Upper lobe of right lung (tissue), 1 donor: Measurements from ENCODE around the gene IFT80. TPM values are rescaled to one million over a fixed set of nuclear protein-coding genes. Genes with fewer than 3 reads are reported as not detected.
"Not testable (repeated sequence)": the region's sequence is repeated elsewhere in the genome, so short reads cannot be mapped to it uniquely, and the experiment has no call there.

Experiments
- ATAC-seq: fragments of 200-7000 bp; cut with Tn5 transposase; one replicate; pipeline ENCODE4 v1.9.1; 2020; ENCODE audit warnings: mild to moderate bottlenecking, moderate library complexity
- DNase-seq: peaks from one replicate; pipeline ENCODE4 v3.0.0-alpha.2; 2020
- H3K27ac ChIP-seq: fragments of 200-600 bp; one replicate; pipeline ENCODE4 v1.8.0; 2022
- H3K27me3 ChIP-seq: fragments of 200-600 bp; one replicate; pipeline ENCODE4 v1.8.0; 2022; ENCODE audit warnings: mild to moderate bottlenecking
- H3K36me3 ChIP-seq: fragments of 200-600 bp; one replicate; pipeline ENCODE4 v1.8.0; 2022
- H3K4me1 ChIP-seq: fragments of 200-600 bp; one replicate; pipeline ENCODE4 v1.8.0; 2022
- H3K4me3 ChIP-seq: fragments of 200-600 bp; one replicate; pipeline ENCODE4 v1.8.0; 2022; ENCODE audit warnings: mild to moderate bottlenecking
- H3K9me3 ChIP-seq: fragments of 200-600 bp; one replicate; pipeline ENCODE4 v1.8.0; 2022
- intact Hi-C: fragments of 100-400 bp; cut with DNase I; formaldehyde crosslinking; loops from one replicate; pipeline ENCODE4 v1.11.0; 2022
- total RNA-seq: library from RNA; stranded (reverse); fragmentation: NEBNext Ultra II Directional; extraction: Animal tissue kit (Norgen Biotek cat#: 25700); gene quantifications from one replicate; pipeline ENCODE4 v1.2.1, GENCODE V29; 2021
- TF ChIP-seq, protein P1 (sequence below): fragments of 200-600 bp; IDR thresholded peaks from one replicate; pipeline ENCODE4 v1.8.0; 2022; ENCODE audit warnings: antibody characterized with exemption
- donor health status: DM: no; HTN: yes; CAD: no; lungs with severe emphysema.

IFT80 gene
- total RNA-seq, 1 donor from 2014 or later, result 37.1 TPM

DNA sequence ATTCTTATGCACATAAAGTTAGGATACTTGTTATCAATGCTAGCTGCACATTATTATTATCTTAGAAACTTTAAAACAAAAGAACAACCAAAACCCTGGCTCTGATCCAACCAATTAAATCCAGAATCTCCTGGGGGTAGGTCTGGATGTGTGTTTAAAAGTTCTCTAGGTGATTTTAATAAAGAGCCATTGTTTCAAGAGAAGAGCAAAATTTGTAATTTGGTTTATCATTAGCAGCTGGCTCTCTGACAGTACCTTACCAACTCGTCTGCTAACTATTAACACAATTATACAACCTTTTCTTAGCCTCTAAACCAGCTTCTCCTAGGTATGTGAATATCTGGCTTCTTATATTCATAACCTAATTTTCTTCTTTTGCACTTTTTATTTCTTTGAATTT, 68.9 kb downstream of the IFT80 start:
- intact Hi-C loops, result no loop called here
- TF ChIP-seq, protein P1, sequence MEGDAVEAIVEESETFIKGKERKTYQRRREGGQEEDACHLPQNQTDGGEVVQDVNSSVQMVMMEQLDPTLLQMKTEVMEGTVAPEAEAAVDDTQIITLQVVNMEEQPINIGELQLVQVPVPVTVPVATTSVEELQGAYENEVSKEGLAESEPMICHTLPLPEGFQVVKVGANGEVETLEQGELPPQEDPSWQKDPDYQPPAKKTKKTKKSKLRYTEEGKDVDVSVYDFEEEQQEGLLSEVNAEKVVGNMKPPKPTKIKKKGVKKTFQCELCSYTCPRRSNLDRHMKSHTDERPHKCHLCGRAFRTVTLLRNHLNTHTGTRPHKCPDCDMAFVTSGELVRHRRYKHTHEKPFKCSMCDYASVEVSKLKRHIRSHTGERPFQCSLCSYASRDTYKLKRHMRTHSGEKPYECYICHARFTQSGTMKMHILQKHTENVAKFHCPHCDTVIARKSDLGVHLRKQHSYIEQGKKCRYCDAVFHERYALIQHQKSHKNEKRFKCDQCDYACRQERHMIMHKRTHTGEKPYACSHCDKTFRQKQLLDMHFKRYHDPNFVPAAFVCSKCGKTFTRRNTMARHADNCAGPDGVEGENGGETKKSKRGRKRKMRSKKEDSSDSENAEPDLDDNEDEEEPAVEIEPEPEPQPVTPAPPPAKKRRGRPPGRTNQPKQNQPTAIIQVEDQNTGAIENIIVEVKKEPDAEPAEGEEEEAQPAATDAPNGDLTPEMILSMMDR, result no peak
- Histone ChIP-seq H3K4me3 (no peak overlapping the region), H3K36me3 (no peaks in the 10 kb centered on the region), H3K4me1 (no peaks in the 10 kb centered on the region), H3K27ac (no peak overlapping the region), H3K27me3 (no peaks in the 10 kb centered on the region), H3K9me3 (no peaks in the 10 kb centered on the region)
- ATAC-seq (no peak), DNase-seq (no peak)

DNA sequence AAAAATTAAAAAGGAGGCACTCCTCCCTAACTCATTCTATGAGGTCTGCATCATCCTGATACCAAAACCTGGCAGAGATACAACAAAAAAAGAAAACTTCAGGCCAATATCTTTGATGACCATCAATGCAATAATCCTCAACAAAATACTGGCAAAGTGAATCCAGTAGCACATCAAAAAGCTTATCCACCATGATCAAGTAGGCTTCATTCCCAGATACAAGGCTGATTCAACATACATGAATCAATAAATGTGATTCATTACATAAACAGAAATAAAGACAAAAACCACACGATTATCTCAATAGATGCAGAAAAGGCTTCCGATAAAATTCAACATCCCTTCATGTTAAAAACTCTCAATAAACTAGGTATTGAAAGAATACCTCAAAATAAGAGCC, 72.7 kb downstream of the IFT80 start:
- ATAC-seq, H3K9me3 ChIP-seq, H3K4me3 ChIP-seq, H3K36me3 ChIP-seq, H3K27me3 ChIP-seq, intact Hi-C loops, DNase-seq, H3K27ac ChIP-seq, H3K4me1 ChIP-seq: not testable (repeated sequence)

DNA sequence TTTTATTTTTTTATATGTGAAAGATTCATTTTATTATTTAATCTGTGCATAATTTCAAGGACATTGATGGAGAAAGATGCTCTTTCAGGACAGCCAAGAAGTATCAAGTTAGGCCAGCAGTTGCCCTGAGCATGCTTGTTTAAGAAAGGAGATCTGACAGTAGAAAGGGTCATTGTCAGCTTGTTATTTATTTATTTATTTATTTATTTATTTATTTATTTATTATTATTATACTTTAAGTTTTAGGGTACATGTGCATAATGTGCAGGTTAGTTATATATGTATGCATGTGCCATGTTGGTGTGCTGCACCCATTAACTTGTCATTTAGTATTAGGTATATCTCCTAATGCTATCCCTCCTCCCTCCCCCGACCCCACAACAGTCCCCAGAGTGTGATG, 77.2 kb downstream of the IFT80 start:
- DNase-seq, ATAC-seq, H3K4me1 ChIP-seq, intact Hi-C loops, H3K9me3 ChIP-seq, H3K27me3 ChIP-seq, H3K27ac ChIP-seq, H3K4me3 ChIP-seq, H3K36me3 ChIP-seq: not testable (repeated sequence)

DNA sequence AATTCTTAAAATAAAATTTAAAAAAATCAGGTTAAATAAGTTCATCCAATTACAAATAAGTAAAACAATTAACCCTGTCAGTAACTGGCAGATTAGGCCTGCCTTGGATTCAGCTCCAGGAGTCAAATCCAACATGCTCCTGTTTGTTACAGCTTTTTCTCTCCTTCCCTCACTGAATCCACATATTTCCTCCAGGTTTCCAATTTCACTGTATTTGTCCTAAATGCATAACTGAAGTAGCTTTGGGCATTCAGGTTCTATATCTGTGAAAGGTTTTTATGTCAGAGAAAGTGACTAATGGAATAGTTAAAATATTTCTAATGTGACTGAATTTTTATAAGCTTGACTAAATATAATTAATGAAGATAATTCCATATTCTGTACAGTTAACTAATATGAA, 79.7 kb downstream of the IFT80 start:
- no peaks in the 10 kb centered on the region for H3K9me3 ChIP-seq
- H3K36me3 ChIP-seq, result peaks cover 7% of the 10 kb centered on the region
- no peaks in the 10 kb centered on the region for H3K4me1 ChIP-seq
- no peak overlapping the region for H3K27ac ChIP-seq
- ATAC-seq (no peak), DNase-seq (no peak)
- TF ChIP-seq, protein P1, result no peak
- no peaks in the 10 kb centered on the region for H3K27me3 ChIP-seq
- no peak overlapping the region for H3K4me3 ChIP-seq
- intact Hi-C loops, result no loop called here

DNA sequence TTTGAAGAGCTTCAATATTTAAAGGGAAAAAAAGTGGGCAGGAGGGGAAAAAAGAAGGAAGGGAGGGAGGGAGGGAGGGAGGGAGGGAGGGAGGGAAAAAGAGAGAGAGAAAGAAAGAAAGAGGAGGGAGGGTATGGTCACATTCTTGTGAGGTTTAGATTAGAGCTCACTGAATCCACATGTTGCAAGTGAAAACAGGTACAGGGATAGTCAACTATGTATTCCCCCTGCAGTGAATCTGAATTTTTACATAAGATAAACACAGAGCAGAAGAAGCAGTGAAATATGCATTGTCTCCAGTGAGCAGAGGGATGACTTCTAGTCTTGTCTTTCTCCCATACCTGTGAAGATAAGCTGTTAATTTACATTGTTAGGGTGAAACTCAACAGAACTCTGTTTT, 84.0 kb downstream of the IFT80 start:
- Histone ChIP-seq H3K4me3 (no peak overlapping the region), H3K4me1 (no peaks in the 10 kb centered on the region), H3K36me3 (peaks cover 7% of the 10 kb centered on the region), H3K27ac (no peak overlapping the region), H3K27me3 (no peaks in the 10 kb centered on the region), H3K9me3 (no peaks in the 10 kb centered on the region)
- TF ChIP-seq, protein P1, result no peak
- ATAC-seq (no peak), DNase-seq (no peak)
- intact Hi-C loops, result no loop called here

DNA sequence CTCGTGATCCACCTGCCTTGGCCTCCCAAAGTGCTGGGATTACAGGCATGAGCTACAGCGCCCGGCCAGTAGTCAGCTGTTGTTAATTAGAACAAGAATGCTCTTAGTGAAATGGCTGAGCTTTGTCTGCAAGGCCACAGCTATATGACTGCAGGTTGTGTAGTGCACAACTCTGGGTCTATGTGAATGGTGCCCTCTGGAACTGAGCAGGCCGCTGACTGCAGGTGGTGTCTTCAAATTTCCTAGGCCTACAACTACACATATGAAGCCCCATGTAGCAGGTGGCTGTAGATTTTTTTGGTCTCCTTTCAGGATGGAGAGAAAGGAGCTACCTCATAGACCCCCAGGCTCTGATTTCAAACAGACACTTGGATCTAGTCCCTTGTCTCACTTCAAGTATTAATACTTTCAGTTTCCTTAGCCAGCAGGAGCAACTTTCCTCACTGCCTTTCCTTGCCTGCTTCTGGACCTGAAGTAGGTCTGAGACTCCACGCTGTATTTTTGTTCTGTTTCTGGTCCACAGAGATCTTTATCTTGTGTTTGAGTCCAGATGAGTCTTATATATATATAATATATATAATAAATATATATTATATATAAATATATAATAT, 86.9 kb downstream of the IFT80 start:
- ATAC-seq (no peak), DNase-seq (no peak)
- H3K27ac ChIP-seq, result no peak overlapping the region
- TF ChIP-seq, protein P1, result no peak
- no peaks in the 10 kb centered on the region for H3K36me3 ChIP-seq
- intact Hi-C loops, result no loop called here
- H3K9me3 ChIP-seq, result no peaks in the 10 kb centered on the region
- H3K27me3 ChIP-seq, result no peaks in the 10 kb centered on the region
- no peak overlapping the region for H3K4me3 ChIP-seq
- no peaks in the 10 kb centered on the region for H3K4me1 ChIP-seq

DNA sequence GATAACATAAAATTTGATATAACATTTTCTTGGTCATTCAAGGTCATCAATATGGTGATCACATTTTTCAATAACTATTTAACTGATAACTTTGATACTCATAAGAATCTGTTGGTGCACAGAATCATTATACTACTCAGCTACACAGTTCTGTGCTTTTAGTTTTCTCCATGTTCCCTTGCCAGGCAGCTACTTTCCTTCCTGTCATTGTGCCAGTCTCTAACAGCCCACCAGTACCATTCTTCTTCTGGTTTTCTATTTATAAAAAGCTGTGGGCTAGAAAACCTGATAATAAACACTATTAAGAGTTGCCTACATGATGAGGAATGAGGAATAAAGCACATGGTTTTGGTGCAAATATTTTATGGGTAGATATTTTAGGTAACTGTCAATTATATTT, 96.2 kb downstream of the IFT80 start:
- DNase-seq, result no peak
- ATAC-seq, result no peak
- TF ChIP-seq, protein P1, result no peak
- H3K4me3 ChIP-seq, result no peak overlapping the region
- intact Hi-C loops, result no loop called here
- H3K36me3 ChIP-seq, result no peaks in the 10 kb centered on the region
- no peaks in the 10 kb centered on the region for H3K4me1 ChIP-seq
- no peak overlapping the region for H3K27ac ChIP-seq
- no peaks in the 10 kb centered on the region for H3K27me3 ChIP-seq
- H3K9me3 ChIP-seq, result no peaks in the 10 kb centered on the region
